ENCODE results near the gene SUMO3. TPM values are rescaled to one million over a fixed set of nuclear protein-coding genes. Genes with fewer than 3 reads are reported as not detected.

SUMO3 gene
- total and polyA plus RNA-seq, 10 of the 15 experiments (the other 5 are each of a cell fraction or from before 2014, with no cell fraction given): 14.3 to 164 (median 89.9) TPM

- ChIA-PET SMC1A (ENCODE audit: uncharacterized antibody, unreplicated experiment) (no interaction called here), CTCF (no interaction called here), RAD21 (ENCODE audit: unreplicated experiment) (no interaction called here), POLR2A (interaction anchor here (1.0 kb wide), 1 partner anchor 21 kb away, joined by 3 read pairs; the partner anchor contains the start of gene SUMO3)
- Histone ChIP-seq H3K4me3 (no peak overlapping the region), H3K36me3 (ENCODE audit: control insufficient read depth in 2 of 2, insufficient read depth in 2 of 2, low read length in 1 of 2) (no peaks in the 10 kb centered on the region), H3K4me2 (ENCODE audit: control insufficient read depth, insufficient read depth) (no peak overlapping the region), H3K4me1 (ENCODE audit: control insufficient read depth, insufficient read depth, low read length) (no peaks in the 10 kb centered on the region), H3K27ac (ENCODE audit: control insufficient read depth, insufficient read depth) (no peak overlapping the region), H3K27me3 (replicated peaks in 1 of 2; ENCODE audit: control insufficient read depth in 2 of 2, insufficient read depth in 2 of 2, low read length in 1 of 2) (no peaks in the 10 kb centered on the region; a peak in 2 of 4 replicates), H4K20me1 (ENCODE audit: control insufficient read depth, insufficient read depth) (no peaks in the 10 kb centered on the region), H3K79me2 (ENCODE audit: control insufficient read depth, insufficient read depth, low read length) (no peaks in the 10 kb centered on the region), H2AFZ (ENCODE audit: control insufficient read depth, low read depth, low read length) (no peak overlapping the region), H3K9me3 (replicated peaks; ENCODE audit: control insufficient read depth, insufficient read depth, low read length) (no peaks in the 10 kb centered on the region), H3K9ac (ENCODE audit: control insufficient read depth, insufficient read depth, low read length) (no peak overlapping the region)
- no TSS peak for BruUV-seq (replicated peaks)
- TF ChIP-seq CTCF (IDR thresholded peaks at IDR 0.05 in 2 of 3, conservative IDR thresholded peaks at IDR 0.05 in 1 of 3; ENCODE audit: control insufficient read depth in 2 of 3, extremely low read depth in 1 of 3, insufficient read depth in 1 of 3, low read depth in 3 of 3, low read length in 3 of 3) (0 out of 6 replicates have a peak, but pooled peaks of 1 of the 3 experiments have one; percentile 0), MYB (IDR thresholded peaks at IDR 0.05; ENCODE audit: borderline replicate concordance, low read depth, low read length) (no peak)
- in situ Hi-C loops (cut with MboI) (no loop called here), intact Hi-C loops (cut with micrococcal nuclease; ENCODE audit: unreplicated experiment) (no loop called here)
- 44% methylated on average over 24 of the region's 30 CpGs for WGBS (ENCODE audit: insufficient coverage, insufficient replicate concordance, low lambda C conversion rate, missing lambda C conversion rate)
- DNase-seq (ENCODE audit: low read depth, low spot score) (no peak), FAIRE-seq (no peak), ATAC-seq (no peak; the same call in 2 of the 3 replicates)
Observed at GRCh38 chr21:44838039-44838895, 20.4 kb upstream of the SUMO3 start.

- in situ Hi-C loops (cut with MboI): no loop called here
- FAIRE-seq: no peak
- CTCF ChIA-PET: no interaction called here
- Histone ChIP-seq H3K9me3 (replicated peaks; ENCODE audit: control insufficient read depth, insufficient read depth, low read length) (no peaks in the 10 kb centered on the region), H3K4me2 (ENCODE audit: control insufficient read depth, insufficient read depth) (no peak overlapping the region), H3K27me3 (replicated peaks in 1 of 2; ENCODE audit: control insufficient read depth in 2 of 2, insufficient read depth in 2 of 2, low read length in 1 of 2) (no peaks in the 10 kb centered on the region; a peak in 2 of 4 replicates), H3K4me3 (no peak overlapping the region), H3K4me1 (ENCODE audit: control insufficient read depth, insufficient read depth, low read length) (no peaks in the 10 kb centered on the region), H3K27ac (ENCODE audit: control insufficient read depth, insufficient read depth) (no peak overlapping the region), H2AFZ (ENCODE audit: control insufficient read depth, low read depth, low read length) (no peak overlapping the region), H3K79me2 (ENCODE audit: control insufficient read depth, insufficient read depth, low read length) (no peaks in the 10 kb centered on the region), H3K36me3 (ENCODE audit: control insufficient read depth in 2 of 2, insufficient read depth in 2 of 2, low read length in 1 of 2) (no peaks in the 10 kb centered on the region), H3K9ac (ENCODE audit: control insufficient read depth, insufficient read depth, low read length) (no peak overlapping the region), H4K20me1 (ENCODE audit: control insufficient read depth, insufficient read depth) (no peaks in the 10 kb centered on the region)
- SMC1A ChIA-PET (ENCODE audit: uncharacterized antibody, unreplicated experiment): no interaction called here
- POLR2A ChIA-PET: interaction anchor here (1.0 kb wide), 1 partner anchor 20 kb away, joined by 3 read pairs; the partner anchor contains the start of gene SUMO3
- RAD21 ChIA-PET (ENCODE audit: unreplicated experiment): no interaction called here
- TF ChIP-seq GABPA (IDR thresholded peaks at IDR 0.05; ENCODE audit: low read depth) (no peak), PML (IDR thresholded peaks at IDR 0.05; ENCODE audit: low read length) (no peak), PAX5 (IDR thresholded peaks at IDR 0.05; ENCODE audit: borderline replicate concordance, low read depth, low read length) (no peak), REST (IDR thresholded peaks at IDR 0.05; ENCODE audit: low read depth, low read length) (no peak), NFXL1 (IDR thresholded peaks at IDR 0.05; ENCODE audit: borderline replicate concordance) (no peak)
- DNase-seq (ENCODE audit: low read depth, low spot score): no peak
- BruUV-seq (replicated peaks): no TSS peak
- 60% methylated on average over 11 of the region's 13 CpGs for WGBS (ENCODE audit: insufficient coverage, insufficient replicate concordance, low lambda C conversion rate, missing lambda C conversion rate)
- intact Hi-C loops (cut with micrococcal nuclease; ENCODE audit: unreplicated experiment): no loop called here
- ATAC-seq: no peak
Observed at GRCh38 chr21:44837537-44837936, 19.7 kb upstream of the SUMO3 start.
